ENCODE data around the gene ZFAND6. TPM values are rescaled to one million over a fixed set of nuclear protein-coding genes. Genes with fewer than 3 reads are reported as not detected.

The ZFAND6 gene
- total RNA-seq, 1 donor: 109 TPM

DNA sequence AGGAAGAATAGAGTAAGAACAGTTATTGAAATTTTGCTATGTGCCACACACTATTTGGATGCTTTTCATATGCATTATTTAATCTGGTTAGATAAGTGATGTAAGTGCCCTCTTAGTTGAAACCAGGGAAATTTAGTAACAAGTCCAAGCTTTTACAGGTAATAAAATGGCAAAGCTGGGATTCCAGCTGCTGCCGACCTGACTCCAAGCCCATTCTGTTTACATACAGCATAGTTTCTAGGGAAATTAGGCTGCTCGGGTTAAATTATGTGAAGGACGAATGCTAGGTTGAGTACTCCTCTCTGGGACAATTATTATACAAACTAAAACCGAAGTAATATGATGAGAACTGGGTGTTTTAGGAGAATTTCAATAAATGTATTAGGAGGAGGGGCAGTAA lies 54.6 kb downstream of the ZFAND6 start:
- Histone ChIP-seq H4K20me1 (ENCODE audit: insufficient read depth, low read length) (peaks cover 11% of the 10 kb centered on the region), H2AFZ (ENCODE audit: low read length) (no peak overlapping the region), H3K9me3 (ENCODE audit: low read depth, low read length) (no peaks in the 10 kb centered on the region), H3K27me3 (ENCODE audit: insufficient read depth, low read length) (no peaks in the 10 kb centered on the region), H3K4me2 (ENCODE audit: insufficient read depth, low read length) (no peak overlapping the region), H3K36me3 (ENCODE audit: insufficient read depth, low read length) (peaks cover 3% of the 10 kb centered on the region), H3K79me2 (ENCODE audit: insufficient read depth, low read length) (peaks cover 82% of the 10 kb centered on the region), H3K4me3 (ENCODE audit: insufficient read depth, low read length) (no peak overlapping the region), H3K27ac (ENCODE audit: low read depth, low read length) (no peak overlapping the region), H3K4me1 (ENCODE audit: insufficient read depth, low read length) (peaks cover 5% of the 10 kb centered on the region)
- no peak for DNase-seq (ENCODE audit: insufficient read length, low spot score, missing footprints)
- TF ChIP-seq, protein P1, sequence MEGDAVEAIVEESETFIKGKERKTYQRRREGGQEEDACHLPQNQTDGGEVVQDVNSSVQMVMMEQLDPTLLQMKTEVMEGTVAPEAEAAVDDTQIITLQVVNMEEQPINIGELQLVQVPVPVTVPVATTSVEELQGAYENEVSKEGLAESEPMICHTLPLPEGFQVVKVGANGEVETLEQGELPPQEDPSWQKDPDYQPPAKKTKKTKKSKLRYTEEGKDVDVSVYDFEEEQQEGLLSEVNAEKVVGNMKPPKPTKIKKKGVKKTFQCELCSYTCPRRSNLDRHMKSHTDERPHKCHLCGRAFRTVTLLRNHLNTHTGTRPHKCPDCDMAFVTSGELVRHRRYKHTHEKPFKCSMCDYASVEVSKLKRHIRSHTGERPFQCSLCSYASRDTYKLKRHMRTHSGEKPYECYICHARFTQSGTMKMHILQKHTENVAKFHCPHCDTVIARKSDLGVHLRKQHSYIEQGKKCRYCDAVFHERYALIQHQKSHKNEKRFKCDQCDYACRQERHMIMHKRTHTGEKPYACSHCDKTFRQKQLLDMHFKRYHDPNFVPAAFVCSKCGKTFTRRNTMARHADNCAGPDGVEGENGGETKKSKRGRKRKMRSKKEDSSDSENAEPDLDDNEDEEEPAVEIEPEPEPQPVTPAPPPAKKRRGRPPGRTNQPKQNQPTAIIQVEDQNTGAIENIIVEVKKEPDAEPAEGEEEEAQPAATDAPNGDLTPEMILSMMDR (IDR thresholded peaks at IDR 0.05; ENCODE audit: extremely low read depth, low read depth, low read length): no peak

DNA sequence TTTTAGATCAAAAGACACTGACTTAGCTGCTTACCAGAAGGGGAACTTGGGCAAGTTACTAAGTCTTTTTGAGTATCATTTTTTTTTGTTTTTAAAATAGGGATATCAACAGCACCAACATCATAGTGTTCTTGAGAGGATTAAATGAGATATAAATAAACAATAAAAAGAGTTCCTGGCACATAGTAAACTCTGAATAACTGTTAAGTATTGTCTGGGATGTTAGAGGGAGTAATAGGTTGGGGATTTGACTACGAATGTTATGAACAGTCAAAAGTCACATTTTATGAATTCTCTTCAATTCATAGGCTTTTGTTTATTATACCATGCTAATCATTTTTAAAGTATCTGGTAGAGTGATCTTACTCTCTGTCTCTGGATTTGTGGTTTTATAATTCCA lies 55.5 kb downstream of the ZFAND6 start:
- Histone ChIP-seq H3K79me2 (ENCODE audit: insufficient read depth, low read length) (peaks cover 78% of the 10 kb centered on the region), H3K27me3 (ENCODE audit: insufficient read depth, low read length) (no peaks in the 10 kb centered on the region), H3K27ac (ENCODE audit: low read depth, low read length) (no peak overlapping the region), H3K4me2 (ENCODE audit: insufficient read depth, low read length) (no peak overlapping the region), H2AFZ (ENCODE audit: low read length) (no peak overlapping the region), H3K4me3 (ENCODE audit: insufficient read depth, low read length) (no peak overlapping the region), H3K4me1 (ENCODE audit: insufficient read depth, low read length) (peaks cover 5% of the 10 kb centered on the region), H4K20me1 (ENCODE audit: insufficient read depth, low read length) (peaks cover 7% of the 10 kb centered on the region), H3K36me3 (ENCODE audit: insufficient read depth, low read length) (no peaks in the 10 kb centered on the region), H3K9me3 (ENCODE audit: low read depth, low read length) (no peaks in the 10 kb centered on the region)
- DNase-seq (ENCODE audit: insufficient read length, low spot score, missing footprints): no peak
- TF ChIP-seq, protein P1 (IDR thresholded peaks at IDR 0.05; ENCODE audit: extremely low read depth, low read depth, low read length): no peak

DNA sequence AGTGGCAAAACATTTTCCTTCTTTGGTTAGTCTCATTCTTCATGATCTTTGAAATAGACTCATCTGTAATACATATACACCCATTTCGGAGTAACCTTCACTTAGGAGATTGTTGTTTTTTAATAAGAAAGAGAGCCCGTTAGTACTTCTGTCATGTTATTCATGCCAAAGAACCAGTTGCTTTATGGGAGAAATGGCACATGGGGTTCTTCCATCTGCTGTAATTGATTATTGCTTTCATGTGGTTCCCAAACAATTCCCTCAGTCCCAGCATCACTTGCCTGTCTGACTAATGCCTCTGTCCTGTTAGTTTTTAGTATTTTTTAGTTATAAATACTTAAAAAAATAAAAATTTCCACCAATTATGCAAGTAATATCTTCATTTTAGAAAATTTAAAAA lies 59.5 kb downstream of the ZFAND6 start:
- TF ChIP-seq, protein P1 (IDR thresholded peaks at IDR 0.05; ENCODE audit: extremely low read depth, low read depth, low read length): no peak
- Histone ChIP-seq H3K4me3 (ENCODE audit: insufficient read depth, low read length) (no peak overlapping the region), H3K36me3 (ENCODE audit: insufficient read depth, low read length) (peaks cover 18% of the 10 kb centered on the region), H3K9me3 (ENCODE audit: low read depth, low read length) (no peaks in the 10 kb centered on the region), H3K79me2 (ENCODE audit: insufficient read depth, low read length) (peaks cover 60% of the 10 kb centered on the region), H4K20me1 (ENCODE audit: insufficient read depth, low read length) (no peaks in the 10 kb centered on the region), H3K4me1 (ENCODE audit: insufficient read depth, low read length) (no peaks in the 10 kb centered on the region), H3K4me2 (ENCODE audit: insufficient read depth, low read length) (no peak overlapping the region), H3K27me3 (ENCODE audit: insufficient read depth, low read length) (no peaks in the 10 kb centered on the region), H3K27ac (ENCODE audit: low read depth, low read length) (no peak overlapping the region), H2AFZ (ENCODE audit: low read length) (no peak overlapping the region)
- DNase-seq (ENCODE audit: insufficient read length, low spot score, missing footprints): no peak

DNA sequence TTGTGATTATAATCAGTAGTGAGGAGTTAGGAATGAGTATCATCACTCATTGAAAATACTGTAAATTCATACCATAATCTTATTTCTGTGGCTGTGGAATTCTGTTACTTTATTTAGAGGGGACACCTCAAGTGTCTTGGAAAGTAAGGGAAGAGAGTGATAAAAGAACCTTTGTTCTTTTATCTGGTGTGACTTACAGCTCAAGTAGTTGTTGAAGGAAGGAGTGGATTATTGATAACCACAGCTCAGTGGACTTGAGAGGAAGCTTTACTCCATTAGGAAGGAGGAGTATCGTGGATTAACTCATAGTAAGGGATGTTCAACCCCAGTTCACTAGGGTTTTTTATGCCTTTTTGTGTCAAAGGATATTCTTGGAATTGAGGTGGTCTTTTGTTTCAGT lies 61.2 kb downstream of the ZFAND6 start:
- no peaks in the 10 kb centered on the region for H4K20me1 ChIP-seq (ENCODE audit: insufficient read depth, low read length)
- H3K9me3 ChIP-seq (ENCODE audit: low read depth, low read length): no peaks in the 10 kb centered on the region
- no peaks in the 10 kb centered on the region for H3K4me1 ChIP-seq (ENCODE audit: insufficient read depth, low read length)
- H3K36me3 ChIP-seq (ENCODE audit: insufficient read depth, low read length): peaks cover 18% of the 10 kb centered on the region
- H3K4me2 ChIP-seq (ENCODE audit: insufficient read depth, low read length): no peak overlapping the region
- no peak for DNase-seq (ENCODE audit: insufficient read length, low spot score, missing footprints)
- peaks cover 48% of the 10 kb centered on the region for H3K79me2 ChIP-seq (ENCODE audit: insufficient read depth, low read length)
- H3K4me3 ChIP-seq (ENCODE audit: insufficient read depth, low read length): no peak overlapping the region
- no peaks in the 10 kb centered on the region for H3K27me3 ChIP-seq (ENCODE audit: insufficient read depth, low read length)
- TF ChIP-seq, protein P1 (IDR thresholded peaks at IDR 0.05; ENCODE audit: extremely low read depth, low read depth, low read length): no peak
- no peak overlapping the region for H2AFZ ChIP-seq (ENCODE audit: low read length)
- H3K27ac ChIP-seq (ENCODE audit: low read depth, low read length): no peak overlapping the region
